AG04449 (cell line): Measurements from ENCODE around the gene LRRC32.

Source experiments
- CTCF ChIA-PET: fragments of 350-600 bp; formaldehyde crosslinking; extraction: SDS; loops from one replicate; lab custom pipeline; 2021; ENCODE audit warnings: antibody characterized with exemption; lab: Yijun Ruan, JAX
- POLR2A ChIA-PET: fragments of 400-600, 350-600 bp; formaldehyde crosslinking; extraction: SDS; loops from one replicate; lab custom pipeline; 2020; ENCODE audit warnings: antibody characterized with exemption, inconsistent platforms; lab: Yijun Ruan, JAX
- DNase-seq: peaks from one replicate; pipeline ENCODE4 v3.0.0-alpha.2; 2010; ENCODE audit warnings: low read depth, low spot score
- H3K4me3 ChIP-seq: 2 replicates; pipeline ENCODE4 v1.5.1; 2011; ENCODE audit warnings: low read depth, mild to moderate bottlenecking, control low read depth, low read length
- CTCF ChIP-seq: IDR thresholded peaks from one replicate; pipeline ENCODE4 v1.5.1; 2011; ENCODE audit warnings: mild to moderate bottlenecking, moderate library complexity, low read length, control low read depth, inconsistent platforms; ENCODE audit not compliant: insufficient read depth; ENCODE audit errors: missing control alignments

LRRC32 gene

GRCh38 chr11:76629116-76629852, 41.3 kb downstream of the LRRC32 start:
- ChIA-PET CTCF (interaction anchor here (0.7 to 1.5 kb wide), 3 partner anchors 13 to 92 kb away, joined by 3 read pairs; no protein-coding TSS in a partner anchor), POLR2A (no interaction called here)
- no peak for DNase-seq
- TF ChIP-seq CTCF, result no peak
- H3K4me3 ChIP-seq, result no peak overlapping the region

GRCh38 chr11:76628408-76628947, 42.1 kb downstream of the LRRC32 start:
- DNase-seq, result no peak
- ChIA-PET CTCF (interaction anchor here (0.7 to 1.5 kb wide), 3 partner anchors 13 to 93 kb away, joined by 3 read pairs; no protein-coding TSS in a partner anchor), POLR2A (no interaction called here)
- H3K4me3 ChIP-seq, result no peak overlapping the region
- no peak for TF ChIP-seq CTCF

- ChIA-PET CTCF (no interaction called here), POLR2A (no interaction called here)
- DNase-seq, result no peak
- H3K4me3 ChIP-seq, result no peak overlapping the region
- TF ChIP-seq CTCF, result no peak
Observed at GRCh38 chr11:76627606-76628005, 42.9 kb downstream of the LRRC32 start.

- TF ChIP-seq CTCF, result no peak
- DNase-seq, result no peak
- H3K4me3 ChIP-seq, result no peak overlapping the region
- POLR2A ChIA-PET, result no interaction called here
- CTCF ChIA-PET, result interaction anchor here (1.0 kb wide), 1 partner anchor 15 kb away, joined by 3 read pairs; no protein-coding TSS in a partner anchor
Observed at GRCh38 chr11:76626921-76627401, 43.6 kb downstream of the LRRC32 start.

- POLR2A ChIA-PET, result no interaction called here
- no peak overlapping the region for H3K4me3 ChIP-seq
- DNase-seq, result no peak
- TF ChIP-seq CTCF, result no peak
- CTCF ChIA-PET, result interaction anchor here (1.0 kb wide), 1 partner anchor 16 kb away, joined by 3 read pairs; no protein-coding TSS in a partner anchor
Observed at GRCh38 chr11:76626266-76626665, 44.3 kb downstream of the LRRC32 start.

GRCh38 chr11:76625472-76626186, 44.9 kb downstream of the LRRC32 start:
- TF ChIP-seq CTCF, result no peak
- ChIA-PET POLR2A (no interaction called here), CTCF (no interaction called here)
- no peak overlapping the region for H3K4me3 ChIP-seq
- DNase-seq, result no peak
